Ovary (tissue), 9 donors: Measurements from ENCODE around the gene UPB1. TPM values are rescaled to one million over a fixed set of nuclear protein-coding genes. Genes with fewer than 3 reads are reported as not detected.

Experiments used
- DNase-seq, 5 donors: peaks; one replicate each; pipeline ENCODE4 v3.0.0-alpha.2; 2019 to 2020
- H3K27ac ChIP-seq, 2 donors: fragments of 200-600 bp; one replicate each; pipeline versions ENCODE4 v1.5.1 to v1.8.0; 2019 to 2022
- H3K27me3 ChIP-seq: fragments of 200-600 bp; one replicate; pipeline ENCODE4 v1.8.0; 2022
- H3K36me3 ChIP-seq: fragments of 200-600 bp; sonication (generic); one replicate; pipeline ENCODE4 v1.5.1; 2019
- H3K4me1 ChIP-seq: one replicate; pipeline ENCODE4 v1.8.1; 2013; ENCODE audit warnings: mild to moderate bottlenecking, moderate library complexity; ENCODE audit not compliant: insufficient read depth
- H3K4me3 ChIP-seq: fragments of 200-600 bp; sonication (generic); one replicate; pipeline ENCODE4 v1.5.1; 2017
- H3K9me3 ChIP-seq, 2 donors: fragments of 200-600 bp in 1 of 2; sonication (generic) in 1 of 2; one replicate each; pipeline versions ENCODE4 v1.5.1 to v1.8.1; 2013 to 2019; ENCODE audit warnings: mild to moderate bottlenecking in 1 of 2, moderate library complexity in 1 of 2
- EP300 ChIP-seq: sonication (generic); formaldehyde crosslinking; IDR thresholded peaks from one replicate; pipeline ENCODE4 v1.6.1; 2017; ENCODE audit warnings: antibody characterized with exemption
- POLR2A ChIP-seq: fragments of 450-650 bp; IDR thresholded peaks from one replicate; pipeline ENCODE4 v1.6.1; 2017; ENCODE audit warnings: antibody characterized with exemption, mild to moderate bottlenecking, moderate library complexity
- WGBS, 3 donors: extraction: QIAGEN DNeasy Blood & Tissue Kit in 1 of 3; methylation state at CpG; one replicate each; pipeline versions ENCODE4 v1.1.5 to v1.1.7; 2013 to 2017; 5-methylcytosine and 5-hydroxymethylcytosine counted together
- intact Hi-C, 4 donors: fragments of 100-400 bp; cut with DNase I; formaldehyde crosslinking; loops; one replicate each; pipeline versions ENCODE4 v1.11.0 to v1.15.1; 2022 to 2023
- polyA plus RNA-seq, 2 donors: library from polyadenylated mRNA; stranded (reverse); fragments of 200-250 nt in 1 of 2; fragments of 350-450 nt in 1 of 2; fragmentation: Illumina TruSeq in 1 of 2; extraction: RNeasy Lipid Tissue Mini Kit (QIAGEN cat#74804) in 1 of 2; gene quantifications; one replicate each; pipeline ENCODE4 v1.2.3, GENCODE V29; 2013 to 2014
- total RNA-seq, 7 donors: library from RNA; depleted of rRNA in 2 of 7; stranded (reverse); fragments of >200 nt in 2 of 7; fragmentation: NEBNext Ultra II Directional in 3 of 7; extraction: Animal tissue kit (Norgen Biotek cat#: 25700) in 3 of 7; gene quantifications; one replicate each; pipeline versions ENCODE4 v1.1.0 to v1.2.4, GENCODE V29; 2016 to 2023
- TF ChIP-seq, protein P1 (sequence below), 3 donors: fragments of 450-650 bp in 2 of 3; fragments of 200-600 bp in 1 of 3; IDR thresholded peaks; one replicate each; pipeline versions ENCODE4 v1.5.1 to v1.8.0; 2016 to 2022; ENCODE audit warnings: antibody characterized with exemption in 3 of 3, mild to moderate bottlenecking in 1 of 3
- donor health status: DM: no; HTN: no; CAD: no; lungs with moderate emphysema.
- donor health status: DM: no; HTN: no; CAD: no.
- donor health status: Bipolar disorder and iron deficiency.
- donor health status: DM: yes; HTN: yes; CAD: no.
- donor health status: DM: no; HTN: no; CAD: no.
- donor health status: DM: yes; HTN: yes; CAD: no.

Gene UPB1
- total and polyA plus RNA-seq, 9 donors, result 0.15 to 1.2 (median 0.33) TPM; not detected in 2

GRCh38 chr22:24518228-24518627 lies 23.1 kb downstream of the UPB1 start:
- Histone ChIP-seq H3K27ac (no peak overlapping the region), H3K36me3 (no peaks in the 10 kb centered on the region), H3K9me3 (no peaks in the 10 kb centered on the region), H3K27me3 (no peaks in the 10 kb centered on the region), H3K4me1 (no peaks in the 10 kb centered on the region), H3K4me3 (no peak overlapping the region)
- WGBS, 3 donors, result 85 to 90% (median 90%) methylated on average over 3 of the region's 3 CpGs
- no peak for DNase-seq
- intact Hi-C loops, result loop anchor here in 1 of 4 donors (10.0 kb wide), 1 partner anchor 83 kb away; no protein-coding TSS in a partner anchor
- no peak for TF ChIP-seq EP300
- TF ChIP-seq POLR2A, result no peak
- TF ChIP-seq, protein P1, sequence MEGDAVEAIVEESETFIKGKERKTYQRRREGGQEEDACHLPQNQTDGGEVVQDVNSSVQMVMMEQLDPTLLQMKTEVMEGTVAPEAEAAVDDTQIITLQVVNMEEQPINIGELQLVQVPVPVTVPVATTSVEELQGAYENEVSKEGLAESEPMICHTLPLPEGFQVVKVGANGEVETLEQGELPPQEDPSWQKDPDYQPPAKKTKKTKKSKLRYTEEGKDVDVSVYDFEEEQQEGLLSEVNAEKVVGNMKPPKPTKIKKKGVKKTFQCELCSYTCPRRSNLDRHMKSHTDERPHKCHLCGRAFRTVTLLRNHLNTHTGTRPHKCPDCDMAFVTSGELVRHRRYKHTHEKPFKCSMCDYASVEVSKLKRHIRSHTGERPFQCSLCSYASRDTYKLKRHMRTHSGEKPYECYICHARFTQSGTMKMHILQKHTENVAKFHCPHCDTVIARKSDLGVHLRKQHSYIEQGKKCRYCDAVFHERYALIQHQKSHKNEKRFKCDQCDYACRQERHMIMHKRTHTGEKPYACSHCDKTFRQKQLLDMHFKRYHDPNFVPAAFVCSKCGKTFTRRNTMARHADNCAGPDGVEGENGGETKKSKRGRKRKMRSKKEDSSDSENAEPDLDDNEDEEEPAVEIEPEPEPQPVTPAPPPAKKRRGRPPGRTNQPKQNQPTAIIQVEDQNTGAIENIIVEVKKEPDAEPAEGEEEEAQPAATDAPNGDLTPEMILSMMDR (IDR thresholded peaks at IDR 0.05), result no peak

DNA sequence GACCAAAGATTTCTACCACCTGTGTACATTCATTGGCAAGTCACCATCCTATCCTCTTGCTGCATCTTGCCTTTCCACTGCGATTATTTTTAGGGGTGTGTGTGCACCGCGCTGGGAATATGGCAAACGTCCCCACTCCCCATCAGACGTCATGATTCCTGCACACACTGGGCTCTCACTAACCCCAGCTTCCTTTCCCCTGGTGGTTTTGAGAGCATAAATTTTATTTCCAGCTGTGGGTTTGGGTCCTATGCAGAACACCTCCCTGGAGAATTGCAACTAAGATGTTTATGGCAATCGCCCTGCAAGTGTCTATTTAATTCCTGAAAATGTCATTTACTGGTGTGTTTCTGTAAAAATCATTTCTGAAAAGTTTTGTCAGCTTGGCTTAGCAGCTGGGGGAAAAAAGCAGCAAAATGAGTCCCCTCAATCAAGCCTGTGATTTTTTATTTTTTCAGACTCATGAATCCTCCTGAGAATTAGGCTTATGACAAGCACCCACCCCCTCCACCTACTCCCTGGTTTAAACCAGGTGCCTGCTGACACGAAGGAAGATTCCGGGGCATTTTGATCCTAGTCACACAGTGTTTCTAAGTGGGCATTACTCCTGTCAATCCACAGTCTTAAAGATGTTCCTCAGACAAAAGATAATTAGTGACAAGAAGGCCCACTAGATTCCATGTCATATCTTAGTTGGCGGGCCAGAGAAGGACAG lies 23.8 kb downstream of the UPB1 start:
- no peaks in the 10 kb centered on the region for H3K27me3 ChIP-seq
- H3K27ac ChIP-seq, result no peak overlapping the region
- TF ChIP-seq, protein P1 (IDR thresholded peaks at IDR 0.05), result no peak
- no peak for TF ChIP-seq EP300
- no peak for TF ChIP-seq POLR2A
- H3K36me3 ChIP-seq, result no peaks in the 10 kb centered on the region
- intact Hi-C loops, result loop anchor here in 1 of 4 donors (10.0 kb wide), 1 partner anchor 84 kb away; no protein-coding TSS in a partner anchor
- 76 to 79% (median 79%) methylated on average over 9 of the region's 9 CpGs for WGBS, 3 donors
- no peaks in the 10 kb centered on the region for H3K9me3 ChIP-seq
- no peaks in the 10 kb centered on the region for H3K4me1 ChIP-seq
- no peak overlapping the region for H3K4me3 ChIP-seq
- no peak for DNase-seq

DNA sequence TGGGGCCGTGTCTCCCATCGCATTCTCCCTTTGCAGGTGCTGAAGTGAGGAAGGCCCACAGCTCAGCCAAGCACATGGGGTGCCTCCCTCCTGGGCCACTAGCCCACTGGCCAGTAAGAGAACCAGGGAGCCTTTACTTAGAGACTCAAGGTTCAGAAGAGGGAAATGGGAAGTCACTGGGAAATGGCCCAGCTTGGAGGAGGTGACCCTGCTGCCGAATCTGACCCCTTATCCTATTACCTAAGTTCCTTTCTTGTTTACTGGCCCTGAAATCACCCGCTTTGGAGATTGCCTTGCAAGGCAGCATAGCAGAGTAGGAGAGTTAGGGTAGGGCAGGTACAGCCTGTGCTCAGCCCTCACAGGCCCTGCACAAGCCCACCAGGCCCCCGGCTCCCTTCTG lies 24.4 kb downstream of the UPB1 start:
- Histone ChIP-seq H3K36me3 (no peaks in the 10 kb centered on the region), H3K27me3 (no peaks in the 10 kb centered on the region), H3K9me3 (no peaks in the 10 kb centered on the region), H3K4me1 (no peaks in the 10 kb centered on the region), H3K27ac (no peak overlapping the region), H3K4me3 (no peak overlapping the region)
- WGBS, 3 donors, result 82 to 87% (median 84%) methylated on average over 5 of the region's 5 CpGs
- no peak for TF ChIP-seq POLR2A
- no peak for TF ChIP-seq EP300
- no peak for DNase-seq
- intact Hi-C loops, result loop anchor here in 1 of 4 donors (10.0 kb wide), 1 partner anchor 85 kb away; no protein-coding TSS in a partner anchor

DNA sequence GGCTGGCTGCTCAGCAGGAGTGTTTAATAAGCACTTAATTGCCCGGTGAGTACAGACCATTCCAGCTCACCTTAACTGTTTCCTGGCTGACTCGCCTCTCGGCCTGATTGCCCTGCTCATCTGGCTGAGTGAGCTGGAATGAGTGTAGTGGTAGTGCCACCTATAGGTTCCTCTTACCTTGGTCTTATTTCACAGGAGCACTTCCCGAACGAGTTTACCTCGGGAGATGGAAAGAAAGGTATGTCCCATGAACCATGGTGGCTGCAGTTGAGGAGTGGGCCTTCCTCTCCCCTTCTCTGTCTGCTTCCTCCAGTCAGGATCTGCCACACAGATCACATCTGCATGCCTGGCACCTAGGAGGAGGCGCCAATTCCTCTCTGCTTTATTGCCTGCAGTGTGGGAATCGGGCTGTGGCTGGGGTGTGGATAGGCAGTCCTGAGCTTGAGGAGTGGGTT lies 26.7 kb downstream of the UPB1 start:
- Histone ChIP-seq H3K4me3 (no peak overlapping the region), H3K9me3 (no peaks in the 10 kb centered on the region), H3K27ac (no peak overlapping the region), H3K27me3 (no peaks in the 10 kb centered on the region), H3K36me3 (no peaks in the 10 kb centered on the region), H3K4me1 (peaks cover 1% of the 10 kb centered on the region)
- 24 to 36% (median 29%) methylated on average over 8 of the region's 8 CpGs for WGBS, 3 donors
- TF ChIP-seq EP300 (no peak), POLR2A (no peak)
- TF ChIP-seq, protein P1 (IDR thresholded peaks at IDR 0.05), result no peak
- DNase-seq, result no peak
- intact Hi-C loops, result loop anchor here in 2 of 4 donors (2.0 to 10.0 kb wide), 3 partner anchors 57 to 335 kb away; no protein-coding TSS in a partner anchor

- Histone ChIP-seq H3K27me3 (no peaks in the 10 kb centered on the region), H3K4me3 (no peak overlapping the region), H3K9me3 (no peaks in the 10 kb centered on the region), H3K27ac (no peak overlapping the region), H3K4me1 (peaks cover 1% of the 10 kb centered on the region), H3K36me3 (no peaks in the 10 kb centered on the region)
- 53 to 65% (median 60%) methylated on average over 2 of the region's 2 CpGs for WGBS, 3 donors
- intact Hi-C loops, result loop anchor here in 2 of 4 donors (1.0 to 10.0 kb wide), 4 partner anchors 99 to 337 kb away; no protein-coding TSS in a partner anchor
- DNase-seq, result no peak
- TF ChIP-seq, protein P1 (IDR thresholded peaks at IDR 0.05), result no peak
- no peak for TF ChIP-seq EP300
- no peak for TF ChIP-seq POLR2A
Measured at GRCh38 chr22:24523873-24524272, 28.7 kb downstream of the UPB1 start.
